Mucosa of gallbladder (tissue), 1 donor: ENCODE measurements around the gene RRP36. TPM values are rescaled to one million over a fixed set of nuclear protein-coding genes. Genes with fewer than 3 reads are reported as not detected.
"Not testable (repeated sequence)": the region's sequence is repeated elsewhere in the genome, so short reads cannot be mapped to it uniquely, and the experiment has no call there.

ENCODE experiments used
- DNase-seq: peaks from one replicate; pipeline ENCODE4 v3.0.0-alpha.2; 2020; ENCODE audit warnings: low spot score
- total RNA-seq: library from RNA; stranded (reverse); gene quantifications from one replicate; pipeline ENCODE4 v1.2.1, GENCODE V29; 2021
- donor health status: DM: no; HTN: no; CAD: no.

The RRP36 gene
- total RNA-seq, 1 donor from 2014 or later: 40.6 TPM

- no peak for DNase-seq
Observed at GRCh38 chr6:43037706-43038105, 16.3 kb downstream of the RRP36 start.

DNA sequence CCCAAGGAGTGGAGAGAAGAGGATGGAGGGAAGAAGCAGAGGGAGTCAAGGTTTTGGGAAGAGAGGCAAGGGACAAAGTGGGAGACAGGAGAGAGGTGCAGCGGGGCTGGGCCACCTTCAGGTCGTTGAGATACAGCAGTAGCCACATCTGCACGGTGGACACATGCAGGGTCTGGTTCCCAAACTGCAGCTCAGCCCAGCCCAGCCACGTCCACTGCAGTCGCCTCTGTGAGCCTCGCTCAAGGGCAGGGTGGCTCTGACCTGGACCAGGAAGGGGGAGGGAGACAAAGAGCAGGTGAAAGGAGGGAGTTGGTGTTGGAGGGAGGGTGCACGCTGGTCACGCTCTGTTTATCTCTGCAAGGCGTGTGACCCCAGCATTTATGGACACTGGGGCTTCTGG is 17.3 kb downstream of the RRP36 start:
- DNase-seq: no peak

DNA sequence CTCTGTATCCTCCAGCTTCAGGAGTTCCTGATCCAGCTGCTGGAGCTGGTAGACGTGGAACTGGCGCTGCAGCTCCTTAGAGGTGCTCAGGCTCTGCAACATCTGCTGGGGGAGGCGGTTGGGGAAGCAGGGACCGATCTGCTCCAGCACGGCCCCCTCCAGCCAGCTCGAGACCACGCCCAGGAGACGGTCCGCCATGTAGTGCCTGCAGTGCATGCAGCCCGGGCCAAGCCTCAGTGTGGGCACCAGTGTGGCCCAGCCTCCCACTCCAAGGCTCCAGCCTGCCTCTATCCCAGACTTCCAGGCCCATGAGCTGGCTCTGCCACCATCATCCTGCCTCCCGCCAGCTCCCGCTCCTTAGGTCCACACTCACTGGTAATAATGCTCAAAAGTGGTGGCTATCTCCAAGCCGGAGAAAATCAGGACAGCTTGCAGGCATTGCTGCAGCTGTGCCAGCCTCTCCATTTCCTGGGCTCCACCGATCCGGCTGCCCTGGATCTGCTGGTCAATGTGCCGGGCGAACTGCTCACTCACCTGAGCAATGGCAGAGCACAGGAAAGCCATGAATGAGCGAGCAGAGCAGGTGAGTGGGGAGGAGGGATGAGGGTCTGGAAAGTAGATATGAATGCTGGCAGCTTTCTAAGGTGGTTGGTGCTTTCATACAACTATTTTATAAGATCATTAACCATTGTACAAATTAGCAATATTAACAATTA is 19.3 kb downstream of the RRP36 start:
- DNase-seq: no peak

- DNase-seq: not testable (repeated sequence)
Observed at GRCh38 chr6:43041475-43041874, 20.1 kb downstream of the RRP36 start.

DNA sequence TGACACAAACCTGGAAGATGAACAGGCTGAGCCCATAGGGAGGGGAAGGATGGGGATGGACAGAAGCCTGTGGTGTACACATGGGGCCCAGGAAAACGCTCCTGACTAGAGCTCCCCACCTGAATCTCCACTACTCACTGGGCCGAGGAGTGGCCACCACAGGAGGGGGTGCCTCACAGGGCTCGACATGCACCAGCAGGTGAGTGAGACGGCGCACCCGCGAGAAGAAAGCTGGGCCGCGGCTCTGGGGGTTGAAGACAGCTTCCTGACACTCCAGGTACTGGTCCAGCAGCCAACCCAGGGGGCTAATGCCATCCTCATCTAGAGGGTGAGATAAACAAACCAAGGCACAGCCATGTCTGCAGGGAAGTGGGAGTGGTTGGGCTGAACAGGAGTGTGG is 21.9 kb downstream of the RRP36 start:
- DNase-seq: no peak

GRCh38 chr6:43045371-43045930 is 24.0 kb downstream of the RRP36 start:
- no peak for DNase-seq

GRCh38 chr6:43047998-43048397 is 26.6 kb downstream of the RRP36 start:
- no peak for DNase-seq

GRCh38 chr6:43050981-43051380 is 29.6 kb downstream of the RRP36 start:
- DNase-seq: no peak

DNA sequence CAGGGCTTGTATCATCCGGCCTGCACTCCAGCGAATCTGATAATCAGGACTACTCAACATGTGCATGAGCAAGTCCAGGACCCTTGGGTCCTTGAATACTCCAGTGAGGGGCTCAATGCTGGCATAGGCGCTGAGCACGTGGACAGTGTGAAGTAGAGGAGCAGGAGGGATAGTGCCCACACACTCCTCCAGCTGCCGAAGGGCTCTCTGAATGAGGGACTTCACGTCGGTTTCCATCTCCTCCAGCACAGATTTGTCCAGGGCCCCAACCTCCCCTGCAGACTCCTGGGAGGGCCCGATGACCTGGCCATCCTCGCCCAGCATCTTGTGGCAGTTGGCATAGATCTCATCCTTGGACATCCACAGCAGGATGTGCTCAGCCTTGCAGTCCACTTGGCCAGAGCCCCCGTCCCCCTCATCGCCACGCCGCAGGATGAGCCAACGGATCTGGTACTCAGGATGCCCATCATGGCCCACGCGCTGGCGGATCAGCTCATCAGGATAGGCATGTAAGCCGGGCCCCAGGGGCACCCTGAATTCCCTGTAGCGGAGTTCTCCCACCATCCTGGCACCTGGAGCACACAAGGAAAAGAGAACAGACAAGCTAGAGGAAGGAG is 30.9 kb downstream of the RRP36 start:
- DNase-seq: no peak

GRCh38 chr6:43052842-43053544 is 31.6 kb downstream of the RRP36 start:
- no peak for DNase-seq

DNA sequence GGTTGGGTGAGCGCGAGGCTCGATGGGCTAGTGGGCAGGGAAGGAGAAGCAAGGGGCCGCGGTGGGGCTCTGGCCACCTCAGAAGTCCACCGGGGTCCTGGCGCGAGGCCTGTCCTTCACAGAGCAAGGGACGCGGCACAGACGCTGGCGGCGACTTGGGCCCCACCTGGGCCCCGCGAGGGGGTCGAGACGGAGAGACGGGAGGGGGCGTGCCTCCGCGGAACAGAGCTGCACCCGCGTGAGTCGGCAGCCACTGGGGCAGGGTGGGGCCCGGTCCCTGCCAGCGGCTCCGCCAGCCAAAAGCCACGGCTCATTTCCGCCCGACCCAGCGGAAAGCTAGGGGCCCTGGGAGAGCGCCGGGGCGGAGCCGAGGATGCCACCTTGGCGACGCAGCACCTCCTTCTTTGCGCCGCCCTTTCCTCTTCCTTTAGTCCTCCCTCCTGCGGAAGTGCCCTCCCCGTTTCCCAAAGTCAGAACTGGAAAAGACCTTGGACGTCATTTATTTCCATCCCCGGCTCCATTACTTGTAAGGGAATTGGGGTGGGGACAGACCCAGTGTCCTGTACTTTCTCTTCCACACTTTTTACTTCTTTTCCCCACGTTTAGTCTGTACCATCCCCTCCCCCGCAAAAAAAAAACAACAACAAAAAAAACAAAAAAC is 32.3 kb downstream of the RRP36 start, which contains the start of gene CUL7:
CUL7 (minus strand) TSS at position 307 of the 661 bp plus-strand sequence. CDS start 1,063 bp downstream, outside the sequence.
- DNase-seq: peak; percentile 92

DNA sequence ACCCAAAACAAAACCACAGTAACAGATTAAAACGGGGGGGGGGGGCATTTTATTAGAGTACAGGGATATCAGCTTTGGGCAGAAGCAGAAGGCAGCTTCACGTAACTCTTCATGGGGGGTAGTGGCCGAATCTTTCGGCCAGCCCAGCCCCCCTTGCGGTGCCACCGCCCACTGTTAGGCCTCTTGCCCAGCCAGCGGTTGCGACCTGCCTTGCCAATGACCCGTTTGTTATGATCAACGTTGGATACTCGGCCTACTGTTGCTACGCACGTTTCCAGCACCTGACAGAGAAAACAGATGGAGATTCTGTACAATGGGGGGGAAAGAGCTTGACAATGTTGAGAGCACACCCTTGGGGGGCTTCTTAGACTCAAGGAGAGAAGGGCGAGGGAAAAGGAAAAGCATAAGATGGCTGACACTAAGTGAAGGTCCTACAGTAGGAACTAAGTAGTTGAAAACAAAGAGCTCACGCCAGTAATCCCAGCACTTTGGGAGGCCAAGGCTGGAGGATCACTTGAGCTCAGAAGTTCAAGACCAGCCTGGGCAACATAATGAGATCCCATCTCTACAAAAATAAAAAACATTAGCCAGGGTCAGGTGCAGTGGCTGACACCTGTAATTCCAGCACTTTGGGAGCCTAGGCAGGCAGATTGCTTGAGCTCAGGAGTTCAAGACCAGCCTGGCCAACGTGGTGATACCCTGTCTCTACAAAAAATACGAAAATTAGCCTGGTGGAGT is 33.0 kb downstream of the RRP36 start:
- no peak for DNase-seq

DNA sequence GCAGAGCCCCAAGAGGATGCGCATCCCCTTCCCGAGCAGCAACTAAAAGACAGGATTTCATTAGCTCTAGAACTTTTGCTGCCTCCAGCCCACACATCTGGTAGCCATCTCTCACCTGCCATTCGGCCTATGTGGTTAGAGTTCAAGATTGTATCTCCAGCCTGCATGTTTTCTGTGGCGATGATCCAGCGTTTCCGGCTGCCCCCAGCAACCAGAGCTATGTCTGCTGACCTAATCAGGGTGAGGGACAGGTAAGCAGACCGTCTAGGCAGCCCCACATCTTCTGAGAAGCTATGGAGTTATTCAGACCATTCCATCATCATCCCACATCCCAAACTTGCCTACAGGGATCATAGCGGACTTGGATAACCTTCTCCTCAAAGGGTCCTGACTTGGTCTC is 34.5 kb downstream of the RRP36 start:
- DNase-seq: no peak

DNA sequence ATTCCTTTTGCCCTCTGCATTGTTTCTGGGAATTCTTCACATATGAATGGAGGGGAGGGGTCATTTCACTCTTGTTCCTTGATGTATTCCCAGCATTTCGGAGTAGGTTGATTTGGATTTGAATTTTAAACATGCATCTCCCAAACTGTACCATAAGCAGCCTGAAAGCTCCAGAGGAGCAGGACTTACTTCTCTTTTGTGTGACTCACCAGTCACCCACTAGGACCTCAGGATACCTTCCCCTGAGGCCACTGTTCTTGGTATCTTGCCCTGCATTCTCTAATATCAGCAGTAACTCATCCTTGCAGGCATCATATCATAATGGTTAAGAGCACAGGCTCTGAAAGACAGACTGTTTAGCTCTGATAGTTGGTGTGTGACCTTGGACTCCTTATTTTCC is 37.1 kb downstream of the RRP36 start:
- no peak for DNase-seq

GRCh38 chr6:43059168-43060033 is 38.0 kb downstream of the RRP36 start, which contains the start of the genes KLC4 and MRPL2:
TSS of gene KLC4 (plus strand) at chr6:43059631. CDS start at chr6:43061336, 1,705 bp downstream.
TSS of gene MRPL2 (minus strand) at chr6:43059434. CDS start at chr6:43059381, 53 bp downstream.
- peak; percentile 99 for DNase-seq

- DNase-seq: peak; percentile 69
Observed at GRCh38 chr6:43060034-43060754, 38.8 kb downstream of the RRP36 start.

DNA sequence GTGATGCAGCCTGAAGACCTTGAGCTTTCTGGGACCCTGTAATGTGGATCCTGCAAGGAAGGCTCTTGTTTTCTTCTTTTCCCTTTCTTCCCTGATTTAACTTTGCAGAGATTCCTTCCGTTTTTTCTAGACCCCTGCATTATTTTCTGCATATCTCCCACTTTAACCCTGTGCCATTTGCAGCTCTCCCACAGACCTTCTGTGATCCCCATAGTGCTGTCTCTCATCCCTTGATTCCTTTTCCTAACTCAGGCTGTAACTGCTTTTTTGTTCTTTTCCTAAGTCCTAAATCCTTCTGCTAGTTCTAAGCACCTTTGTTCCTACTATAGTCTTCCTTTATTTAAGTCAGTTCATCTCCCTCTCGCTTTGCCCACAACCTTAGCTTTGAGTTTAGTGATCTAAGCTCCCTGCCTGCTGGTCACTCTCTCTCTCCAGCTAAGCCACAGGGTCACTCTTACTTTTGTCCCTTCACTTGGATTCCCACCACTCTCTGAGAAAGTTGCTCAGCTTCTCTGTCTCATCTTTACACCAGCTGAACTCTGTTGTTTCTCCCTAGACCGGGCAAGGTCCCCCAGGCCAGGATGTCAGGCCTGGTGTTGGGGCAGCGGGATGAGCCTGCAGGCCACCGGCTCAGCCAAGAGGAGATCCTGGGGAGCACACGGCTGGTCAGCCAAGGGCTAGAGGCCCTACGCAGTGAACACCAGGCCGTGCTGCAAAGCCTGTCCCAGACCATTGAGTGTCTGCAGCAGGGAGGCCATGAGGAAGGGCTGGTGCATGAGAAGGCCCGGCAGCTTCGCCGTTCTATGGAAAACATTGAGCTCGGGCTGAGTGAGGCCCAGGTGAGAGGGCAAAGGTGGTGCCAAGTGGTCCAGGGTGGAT is 39.6 kb downstream of the RRP36 start:
- DNase-seq: no peak

DNA sequence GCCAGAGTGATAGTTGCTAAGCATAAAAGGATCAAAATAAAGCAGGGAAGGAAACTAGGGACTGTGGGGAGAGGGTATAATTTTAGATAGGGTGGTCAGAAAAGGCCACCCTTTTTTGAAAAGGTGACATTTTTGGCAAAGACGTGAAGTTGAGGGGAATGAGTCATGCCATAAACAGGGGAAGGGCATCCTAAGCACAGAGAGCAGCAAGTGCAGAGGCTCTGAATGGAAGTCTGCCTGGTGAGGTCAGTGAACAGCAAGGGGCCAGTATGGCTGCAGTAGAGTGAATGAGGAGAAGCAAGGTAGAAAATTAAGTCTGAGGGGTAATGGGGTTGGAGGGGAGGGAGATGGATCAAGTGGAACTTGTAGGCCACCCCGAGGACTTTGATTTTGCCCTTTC is 40.4 kb downstream of the RRP36 start:
- no peak for DNase-seq
